NCI-H146 (cell line): ENCODE results near the gene ADAM19.
A peak's percentile ranks its signal among the peaks of the same experiment; 100 is the strongest.
"Not testable (repeated sequence)": the region's sequence is repeated elsewhere in the genome, so short reads cannot be mapped to it uniquely, and the experiment has no call there.

Source experiments
- DNase-seq: peaks from one replicate; lab custom pipeline; 2025; lab: John Stamatoyannopoulos, UW

ADAM19 gene

GRCh38 chr5:157485340-157485739 is 90.2 kb downstream of the ADAM19 start:
- DNase-seq, result no peak

GRCh38 chr5:157484768-157485167 is 90.8 kb downstream of the ADAM19 start:
- no peak for DNase-seq

- DNase-seq, result not testable (repeated sequence)
Observed at GRCh38 chr5:157482702-157483101, 92.9 kb downstream of the ADAM19 start.

GRCh38 chr5:157481666-157482065 is 93.9 kb downstream of the ADAM19 start:
- DNase-seq, result no peak

- no peak for DNase-seq
Observed at GRCh38 chr5:157481265-157481664, 94.3 kb downstream of the ADAM19 start.

GRCh38 chr5:157479612-157480510 is 95.7 kb downstream of the ADAM19 start:
- DNase-seq, result no peak

GRCh38 chr5:157479166-157479565 is 96.4 kb downstream of the ADAM19 start:
- DNase-seq, result no peak

- no peak for DNase-seq
Observed at GRCh38 chr5:157478726-157479125, 96.8 kb downstream of the ADAM19 start.

- no peak for DNase-seq
Observed at GRCh38 chr5:157477814-157478494, 97.6 kb downstream of the ADAM19 start.

- peak; percentile 45 for DNase-seq
Observed at GRCh38 chr5:157476702-157477408, 98.7 kb downstream of the ADAM19 start.

- DNase-seq, result no peak
Observed at GRCh38 chr5:157475432-157475831, 100.1 kb downstream of the ADAM19 start.

GRCh38 chr5:157473383-157474320 is 101.9 kb downstream of the ADAM19 start:
- DNase-seq, result no peak

GRCh38 chr5:157471709-157472108 is 103.9 kb downstream of the ADAM19 start:
- DNase-seq, result no peak

- DNase-seq, result no peak
Observed at GRCh38 chr5:157470631-157471030, 104.9 kb downstream of the ADAM19 start.

GRCh38 chr5:157469687-157470086 is 105.9 kb downstream of the ADAM19 start:
- DNase-seq, result no peak

- DNase-seq, result no peak
Observed at GRCh38 chr5:157469073-157469472, 106.5 kb downstream of the ADAM19 start.

- DNase-seq, result no peak
Observed at GRCh38 chr5:157468293-157468965, 107.1 kb downstream of the ADAM19 start.

- no peak for DNase-seq
Observed at GRCh38 chr5:157464519-157465171, 110.9 kb downstream of the ADAM19 start.

- DNase-seq, result no peak
Observed at GRCh38 chr5:157463621-157464518, 111.7 kb downstream of the ADAM19 start.
